Endothelial cell of hepatic sinusoid (primary cell): ENCODE data around the gene ROBO3.

Experiments used
- in situ Hi-C: cut with HindIII; loops from 2 replicates; pipeline ENCODE4 v1.10.0; 2017; ENCODE audit warnings: low sequenced_read_pairs

The ROBO3 gene

DNA sequence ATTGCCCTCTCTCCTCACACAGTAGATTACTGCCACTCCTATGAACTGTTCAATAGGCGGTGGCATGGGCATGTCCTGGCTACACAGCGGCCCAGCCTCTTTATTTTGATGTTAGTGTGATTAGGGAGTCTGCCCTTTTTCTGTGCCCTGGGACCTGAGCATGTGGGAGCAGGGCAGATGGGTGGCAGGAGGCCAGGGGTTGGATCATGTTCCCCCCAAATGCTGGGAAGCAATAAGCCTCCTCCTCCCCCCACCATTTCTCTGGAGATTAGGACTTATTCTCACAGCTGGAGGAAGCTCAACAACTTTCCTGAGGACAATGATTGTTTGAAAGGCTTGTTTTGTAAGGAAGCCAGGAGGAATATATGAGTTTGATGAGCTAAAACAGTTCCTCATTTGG lies 54.7 kb downstream of the ROBO3 start:
- in situ Hi-C loops = no loop called here

DNA sequence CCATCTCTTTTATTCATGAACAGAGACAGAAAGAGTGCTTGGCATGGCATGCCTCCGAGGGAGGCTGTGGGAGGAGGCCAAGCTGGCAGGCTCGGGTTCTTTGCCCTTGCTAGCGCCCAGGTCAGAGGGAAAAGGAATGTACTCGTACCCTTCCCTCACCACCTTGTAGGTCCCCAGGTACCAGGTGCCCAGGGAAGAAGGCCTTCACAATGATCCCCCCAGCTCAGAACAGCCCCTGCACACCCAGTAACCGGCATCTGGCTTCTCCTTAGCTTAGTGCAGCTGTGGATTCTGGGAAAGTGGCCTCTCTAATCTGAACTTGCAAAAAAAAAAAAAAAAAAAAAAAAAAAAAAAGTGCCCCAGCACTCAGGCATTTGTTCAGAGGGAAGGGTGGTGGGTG lies 55.1 kb downstream of the ROBO3 start:
- in situ Hi-C loops = no loop called here

DNA sequence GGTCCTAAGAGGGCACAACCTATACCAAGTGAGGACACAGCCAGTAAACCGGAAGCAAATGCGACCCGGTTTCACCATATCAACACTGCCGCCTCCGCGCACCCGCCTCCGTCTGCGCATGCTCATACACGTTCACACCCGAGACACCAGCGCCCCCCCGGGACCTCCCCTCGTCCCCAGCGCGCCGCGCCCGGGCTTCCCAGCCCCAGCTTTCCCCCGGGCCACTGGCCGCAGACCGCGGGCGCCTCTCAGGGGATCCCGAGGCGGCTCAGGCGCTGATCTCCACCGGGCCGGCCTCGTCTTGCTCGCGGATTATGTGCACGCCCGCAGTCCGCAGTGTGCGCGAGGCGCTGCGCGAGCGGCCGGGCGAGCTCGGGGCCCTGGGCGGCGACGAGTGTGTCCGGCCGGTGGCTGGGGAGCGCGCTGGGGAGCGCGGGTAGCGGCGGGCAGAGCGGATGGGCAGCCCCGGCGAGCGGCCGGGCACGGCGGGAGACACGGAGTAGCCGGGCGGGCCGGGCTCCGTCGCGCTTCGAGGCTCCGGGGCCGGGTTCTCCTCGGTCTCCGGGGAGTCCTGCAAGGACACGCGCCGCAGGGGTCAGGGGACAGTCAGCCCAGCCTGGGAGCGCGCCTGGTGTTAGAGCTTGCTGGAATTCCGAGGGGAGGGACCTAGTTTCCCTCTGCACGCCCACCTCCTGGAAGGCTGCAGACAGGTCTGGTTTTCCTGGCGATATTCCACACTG lies 55.8 kb downstream of the ROBO3 start:
- in situ Hi-C loops = no loop called here

DNA sequence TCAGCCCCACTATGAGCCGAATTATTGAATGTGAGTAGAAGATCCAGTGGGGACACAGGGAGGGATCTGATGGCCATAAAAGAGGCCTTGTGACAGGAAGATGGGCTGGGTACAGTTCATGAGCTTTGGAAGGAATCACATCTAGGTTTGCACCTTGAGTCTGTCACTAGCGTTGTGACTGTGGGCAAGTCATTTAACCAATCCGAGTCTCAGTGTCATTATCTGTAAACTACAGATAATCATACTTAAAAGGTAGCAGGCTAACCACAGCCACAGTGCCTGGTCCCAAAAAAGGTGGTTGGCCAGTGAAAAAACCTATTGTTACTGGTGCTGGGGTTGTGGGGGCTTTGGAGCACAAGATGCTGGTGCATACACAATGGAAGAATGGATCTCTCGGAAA lies 57.6 kb downstream of the ROBO3 start:
- in situ Hi-C loops = no loop called here

DNA sequence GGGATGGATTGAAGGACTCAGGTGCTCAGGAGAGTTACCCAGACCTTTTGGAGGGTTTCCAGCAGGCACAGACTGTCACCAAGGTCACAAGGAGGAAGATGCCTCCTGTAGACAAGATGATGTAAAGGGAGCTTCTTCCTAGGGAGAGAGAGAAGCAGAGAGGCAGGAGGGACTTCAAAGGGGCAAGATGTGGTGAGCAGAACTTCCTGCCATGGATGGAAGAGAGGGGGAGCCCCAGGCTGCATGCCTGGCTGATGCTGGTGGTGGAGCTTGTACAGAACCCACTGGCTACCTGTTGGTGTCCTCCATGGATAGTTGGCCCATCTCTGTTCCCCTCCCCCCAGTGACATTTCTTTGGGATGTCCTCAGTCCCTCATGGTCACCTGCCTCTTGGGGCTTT lies 58.1 kb downstream of the ROBO3 start:
- in situ Hi-C loops = no loop called here

DNA sequence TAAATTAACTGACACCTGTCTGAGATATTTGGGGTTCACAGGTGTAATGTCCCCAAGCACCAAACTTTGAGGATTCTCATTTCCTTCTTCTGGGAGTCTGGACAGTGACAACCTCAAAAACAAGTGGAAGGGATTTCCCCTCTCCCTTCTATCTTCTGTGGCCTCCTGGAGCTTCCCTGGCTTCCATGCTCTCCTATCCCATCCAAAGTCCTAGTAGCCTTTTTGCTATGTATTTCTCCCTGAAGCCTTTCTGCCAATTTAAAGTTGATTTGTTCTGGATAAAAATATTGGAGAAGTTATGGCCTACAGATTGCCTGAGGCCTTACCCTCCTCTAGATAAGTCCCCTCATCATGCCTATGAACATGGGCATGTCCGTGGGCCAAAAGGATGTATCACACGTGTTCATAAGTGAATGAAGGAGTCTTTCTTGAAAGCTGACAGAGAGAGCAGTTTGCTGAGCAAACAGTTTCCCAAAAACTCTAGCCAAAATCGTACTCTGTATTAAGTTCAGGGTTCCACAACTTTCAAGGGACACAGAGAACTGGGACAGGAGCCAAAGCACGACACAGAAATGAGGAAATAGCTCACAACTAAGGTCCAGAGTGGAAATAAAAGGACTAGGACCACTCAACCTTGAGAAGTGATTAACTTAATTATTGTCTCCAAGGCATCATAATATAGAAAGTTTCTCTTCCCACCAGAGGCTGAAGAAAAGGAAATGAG lies 63.9 kb downstream of the ROBO3 start:
- in situ Hi-C loops = no loop called here

DNA sequence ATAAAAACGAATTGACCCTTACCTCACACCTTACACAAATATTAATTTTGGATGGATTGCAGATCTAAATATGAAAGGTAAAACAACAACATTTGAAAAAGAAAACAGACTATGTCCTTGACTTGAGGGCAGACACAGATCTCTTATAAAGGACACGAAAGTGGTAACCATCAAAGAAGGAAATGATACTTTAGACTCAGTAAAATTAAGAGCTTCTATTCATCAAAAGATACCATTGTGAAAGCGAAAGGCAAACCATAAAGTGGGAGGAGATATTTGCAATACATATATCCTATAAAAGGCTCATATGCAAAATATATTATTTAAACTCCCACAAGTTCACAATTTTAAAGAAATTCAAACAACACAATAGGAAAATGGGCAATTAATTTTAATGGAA lies 65.6 kb downstream of the ROBO3 start:
- in situ Hi-C loops = no loop called here
